ENCODE data around the gene CAMTA1.

DNA sequence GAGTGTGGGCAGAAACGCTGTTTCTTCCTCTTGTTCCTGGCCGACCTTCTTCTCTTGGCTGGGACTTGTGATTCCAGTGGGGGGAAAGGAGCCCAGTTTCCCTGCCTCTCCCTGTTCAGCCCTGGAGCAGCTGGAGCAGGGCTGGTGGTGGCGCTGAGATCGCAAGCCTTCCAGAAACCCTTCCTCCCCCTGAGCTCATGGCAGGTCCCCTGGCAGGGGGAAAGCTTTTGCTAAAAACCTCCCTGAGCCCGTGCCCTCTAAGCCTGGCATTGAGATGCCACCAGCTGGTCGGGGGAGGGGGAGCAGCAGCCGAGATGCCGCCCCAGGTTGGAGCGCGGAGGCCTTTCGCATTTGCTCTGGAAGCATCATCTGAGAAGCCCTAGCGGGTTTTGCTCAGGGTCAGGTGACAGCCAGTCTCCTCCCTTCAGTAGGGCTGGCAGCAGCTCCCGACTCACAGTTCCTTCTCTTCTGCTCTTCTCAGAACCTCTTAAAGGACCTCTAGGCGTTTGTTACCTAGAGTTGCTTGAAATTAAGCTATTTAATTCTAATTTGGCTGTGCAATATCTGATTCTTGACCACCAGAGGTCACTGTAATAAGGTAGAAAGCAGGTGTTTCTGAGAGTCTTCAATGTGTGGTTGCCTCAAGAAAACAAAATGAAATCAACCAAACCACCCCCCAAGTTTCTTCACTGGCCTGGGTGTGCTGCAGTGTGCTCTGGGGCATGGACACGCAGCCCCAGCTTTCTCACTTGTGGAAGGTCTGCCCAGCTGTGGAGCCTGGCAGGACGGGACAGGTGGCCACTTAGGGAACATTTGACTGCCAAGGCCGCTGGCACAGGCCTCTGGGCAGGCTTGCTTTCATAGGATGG is 257.3 kb downstream of the CAMTA1 start:
- TF ChIP-seq, protein P1, sequence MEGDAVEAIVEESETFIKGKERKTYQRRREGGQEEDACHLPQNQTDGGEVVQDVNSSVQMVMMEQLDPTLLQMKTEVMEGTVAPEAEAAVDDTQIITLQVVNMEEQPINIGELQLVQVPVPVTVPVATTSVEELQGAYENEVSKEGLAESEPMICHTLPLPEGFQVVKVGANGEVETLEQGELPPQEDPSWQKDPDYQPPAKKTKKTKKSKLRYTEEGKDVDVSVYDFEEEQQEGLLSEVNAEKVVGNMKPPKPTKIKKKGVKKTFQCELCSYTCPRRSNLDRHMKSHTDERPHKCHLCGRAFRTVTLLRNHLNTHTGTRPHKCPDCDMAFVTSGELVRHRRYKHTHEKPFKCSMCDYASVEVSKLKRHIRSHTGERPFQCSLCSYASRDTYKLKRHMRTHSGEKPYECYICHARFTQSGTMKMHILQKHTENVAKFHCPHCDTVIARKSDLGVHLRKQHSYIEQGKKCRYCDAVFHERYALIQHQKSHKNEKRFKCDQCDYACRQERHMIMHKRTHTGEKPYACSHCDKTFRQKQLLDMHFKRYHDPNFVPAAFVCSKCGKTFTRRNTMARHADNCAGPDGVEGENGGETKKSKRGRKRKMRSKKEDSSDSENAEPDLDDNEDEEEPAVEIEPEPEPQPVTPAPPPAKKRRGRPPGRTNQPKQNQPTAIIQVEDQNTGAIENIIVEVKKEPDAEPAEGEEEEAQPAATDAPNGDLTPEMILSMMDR (IDR thresholded peaks at IDR 0.05) = peak; percentile 74
- no peak for TF ChIP-seq EZH2 (IDR thresholded peaks at IDR 0.05)
- no peak for TF ChIP-seq EZH2phosphoT487 (IDR thresholded peaks at IDR 0.05)

All from neural progenitor cell (in vitro differentiated cells).